Endothelial cell of umbilical vein (primary cell): ENCODE data around the gene PAX5. TPM values are rescaled to one million over a fixed set of nuclear protein-coding genes. Genes with fewer than 3 reads are reported as not detected.

ENCODE experiments used
- BruUV-seq: library from RNA; stranded (reverse); fragments of 400-500 nt; replicated peaks from 2 replicates; lab custom pipeline; 2021; lab: Mats Ljungman, UMichigan
- CTCF ChIA-PET: fragments of 300-600, 350-600 bp; sonication (Branson Sonifier 250); formaldehyde crosslinking; loops from one replicate; lab custom pipeline; 2021; ENCODE audit warnings: antibody characterized with exemption, inconsistent platforms; lab: Charles Lee
- POLR2A ChIA-PET: fragments of 300-600, 350-600 bp; sonication (Branson Sonifier 250); formaldehyde crosslinking; loops from one replicate; lab custom pipeline; 2021; ENCODE audit warnings: antibody characterized with exemption, inconsistent platforms; lab: Charles Lee
- DNase-seq: peaks from one replicate; pipeline ENCODE4 v3.0.0-alpha.2; 2011; ENCODE audit warnings: low read depth, low spot score
- FAIRE-seq: peaks from 2 replicates; lab custom pipeline; 2011; peaks lifted over from hg19 to GRCh38; lab: Jason Lieb, UNC
- H2AFZ ChIP-seq: 2 replicates; pipeline ENCODE4 v1.6.0; 2012; ENCODE audit warnings: low read depth, low read length, control low read depth, inconsistent platforms
- H3K27ac ChIP-seq: 2 replicates; pipeline ENCODE4 v1.5.1; 2011; ENCODE audit warnings: low read depth, mild to moderate bottlenecking, control low read depth, low read length, moderate library complexity; ENCODE audit not compliant: insufficient read depth
- H3K27me3 ChIP-seq, 2 experiments: 2 replicates each; pipeline versions ENCODE4 v1.6.0 to v1.6.1; 2011; ENCODE audit warnings: low read length in 2 of 2, mixed read lengths in 1 of 2; ENCODE audit not compliant: control insufficient read depth in 2 of 2, insufficient read depth in 2 of 2
- H3K36me3 ChIP-seq, 2 experiments: 2 replicates in 1 of 2; 3 replicates in 1 of 2; pipeline ENCODE4 v1.5.1; 2011; ENCODE audit warnings: low read length in 2 of 2, mild to moderate bottlenecking in 1 of 2, moderate library complexity in 1 of 2; ENCODE audit not compliant: control insufficient read depth in 2 of 2, insufficient read depth in 2 of 2; ENCODE audit errors: extremely low read depth in 1 of 2
- H3K4me1 ChIP-seq: 3 replicates; pipeline ENCODE4 v1.5.1; 2011; ENCODE audit warnings: mild to moderate bottlenecking, low read length; ENCODE audit not compliant: control insufficient read depth, insufficient read depth; ENCODE audit errors: extremely low read depth
- H3K4me2 ChIP-seq: 2 replicates; pipeline ENCODE4 v1.6.1; 2011; ENCODE audit warnings: low read length, control low read depth, mixed read lengths; ENCODE audit not compliant: insufficient read depth
- H3K4me3 ChIP-seq, 3 experiments: fragments of 200-600 bp in 1 of 3; sonication (generic), shearing (Covaris generic) in 1 of 3; replicated peaks in 1 of 3; 2 replicates each; pipeline ENCODE4 v1.5.1; 2011 to 2016; ENCODE audit warnings: control low read depth in 3 of 3, low read length in 3 of 3, mild to moderate bottlenecking in 2 of 3, inconsistent platforms in 1 of 3, low read depth in 1 of 3, moderate library complexity in 1 of 3; ENCODE audit not compliant: insufficient read depth in 1 of 3
- H3K79me2 ChIP-seq: 2 replicates; pipeline ENCODE4 v1.6.0; 2012; ENCODE audit warnings: low read length, inconsistent platforms; ENCODE audit not compliant: control insufficient read depth, insufficient read depth
- H3K9ac ChIP-seq: replicated peaks from 2 replicates; pipeline ENCODE3; 2011; ENCODE audit warnings: low read length, control low read depth; ENCODE audit not compliant: insufficient read depth; ENCODE audit errors: extremely low read depth
- H3K9me1 ChIP-seq: replicated peaks from 3 replicates; pipeline ENCODE4 v1.6.0; 2011; ENCODE audit warnings: mild to moderate bottlenecking, low read length; ENCODE audit not compliant: control insufficient read depth, insufficient read depth; ENCODE audit errors: extremely low read depth
- H3K9me3 ChIP-seq: replicated peaks from 2 replicates; pipeline ENCODE4 v1.5.1; 2012; ENCODE audit warnings: low read length, inconsistent platforms; ENCODE audit not compliant: control insufficient read depth, insufficient read depth
- H4K20me1 ChIP-seq: replicated peaks from 2 replicates; pipeline ENCODE3; 2011; ENCODE audit warnings: mild to moderate bottlenecking, low read length; ENCODE audit not compliant: control insufficient read depth, insufficient read depth; ENCODE audit errors: extremely low read depth
- CTCF ChIP-seq, 2 donors: IDR thresholded peaks; 1 replicate in 1 of 2; 2 replicates in 1 of 2; pipeline ENCODE4 v1.5.1; 2011; ENCODE audit warnings: low read length in 2 of 2, mild to moderate bottlenecking in 2 of 2, moderate library complexity in 2 of 2, control low read depth in 1 of 2, inconsistent platforms in 1 of 2, low read depth in 1 of 2; ENCODE audit not compliant: insufficient read depth in 1 of 2; ENCODE audit errors: extremely low read depth in 1 of 2
- EZH2 ChIP-seq: IDR thresholded peaks from 2 replicates; pipeline ENCODE4 v1.6.1; 2012; ENCODE audit warnings: borderline replicate concordance, low read depth, mild to moderate bottlenecking, moderate library complexity, low read length, inconsistent platforms; ENCODE audit not compliant: severe bottlenecking
- FOS ChIP-seq: IDR thresholded peaks from 2 replicates; pipeline ENCODE4 v1.6.1; 2011; ENCODE audit warnings: mild to moderate bottlenecking, low read length, moderate library complexity, borderline replicate concordance; ENCODE audit not compliant: insufficient read depth
- GATA2 ChIP-seq: IDR thresholded peaks from 2 replicates; pipeline ENCODE4 v1.7.0; 2011; ENCODE audit warnings: low read depth, mild to moderate bottlenecking, moderate library complexity, mixed read lengths, low read length; ENCODE audit not compliant: insufficient read length, insufficient read depth
- JUN ChIP-seq: IDR thresholded peaks from 2 replicates; pipeline ENCODE4 v1.6.1; 2011; ENCODE audit warnings: borderline replicate concordance, low read depth; ENCODE audit not compliant: insufficient read length, insufficient read depth
- MAX ChIP-seq: IDR thresholded peaks from 2 replicates; pipeline ENCODE4 v1.6.1; 2011; ENCODE audit not compliant: insufficient read depth, insufficient read length
- MYC ChIP-seq: IDR thresholded peaks from one replicate; pipeline ENCODE4 v1.6.1; 2011; ENCODE audit warnings: mild to moderate bottlenecking, low read depth, low read length
- POLR2A ChIP-seq: IDR thresholded peaks from 2 replicates; pipeline ENCODE4 v1.6.1; 2012; ENCODE audit warnings: low read depth, mild to moderate bottlenecking, control low read depth, low read length
- POLR2AphosphoS5 ChIP-seq: IDR thresholded peaks from 2 replicates; pipeline ENCODE4 v1.6.1; 2012; ENCODE audit warnings: low read depth, mild to moderate bottlenecking, control low read depth, low read length, moderate library complexity; ENCODE audit not compliant: insufficient read depth
- dilution Hi-C: fragments of 300-500 bp; cut with MboI; formaldehyde crosslinking; loops from one replicate; pipeline ENCODE4 v1.15.0; 2019; ENCODE audit warnings: low sequenced_read_pairs; ENCODE audit not compliant: extremely low pct_ligation_motif_present
- intact Hi-C: fragments of 100-400 bp; cut with micrococcal nuclease; formaldehyde crosslinking; loops from one replicate; pipeline ENCODE4 v1.10.0; 2022
- polyA plus RNA-seq, 4 experiments: library from polyadenylated mRNA; depleted of rRNA in 3 of 4; stranded (reverse) in 3 of 4; unstranded in 1 of 4; fragments of >200 nt; gene quantifications; 2 replicates each; pipeline versions ENCODE4 v1.2.1 to v1.2.3, GENCODE V29; 2011 to 2012; ENCODE audit warnings: missing spikeins in 1 of 4
- total RNA-seq: library from RNA; stranded (reverse); gene quantifications from 2 replicates; pipeline ENCODE4 v1.2.3, GENCODE V29; 2021

Gene PAX5
- total and polyA plus RNA-seq, 2 donors (not counting 3 experiments of a cell fraction or from before 2014, with no cell fraction given): not detected

GRCh38 chr9:36789886-36790285 lies 244.2 kb downstream of the PAX5 start:
- Histone ChIP-seq H4K20me1 (no peaks in the 10 kb centered on the region), H3K9me3 (no peaks in the 10 kb centered on the region), H3K4me3 (no peak overlapping the region), H3K9ac (no peak overlapping the region), H3K4me2 (no peak overlapping the region), H3K36me3 (no peaks in the 10 kb centered on the region), H3K27ac (no peak overlapping the region), H3K9me1 (no peaks in the 10 kb centered on the region), H3K4me1 (no peaks in the 10 kb centered on the region), H3K27me3 (no peaks in the 10 kb centered on the region), H2AFZ (no peak overlapping the region), H3K79me2 (no peaks in the 10 kb centered on the region)
- no peak for TF ChIP-seq MAX
- no peak for TF ChIP-seq POLR2AphosphoS5
- TF ChIP-seq FOS: no peak
- no peak for TF ChIP-seq JUN
- TF ChIP-seq POLR2A: no peak
- TF ChIP-seq MYC: no peak
- no peak for TF ChIP-seq GATA2
- TF ChIP-seq EZH2: no peak
- TF ChIP-seq CTCF (IDR thresholded peaks at IDR 0.05; ENCODE audit: extremely low read depth in 1 of 2, insufficient read depth in 1 of 2, low read depth in 1 of 2, low read length in 2 of 2): no peak
- DNase-seq (no peak), FAIRE-seq (no peak)
- no TSS peak for BruUV-seq
- POLR2A ChIA-PET: no interaction called here
- CTCF ChIA-PET: no interaction called here
- intact Hi-C loops (no loop called here), dilution Hi-C loops (no loop called here)
